Mesenchymal stem cell (in vitro differentiated cells and primary cell): ENCODE results near the gene KCNG2.
A peak's percentile ranks its signal among the peaks of the same experiment; 100 is the strongest.

Source experiments
- DNase-seq: peaks from one replicate; pipeline ENCODE4 v3.0.0-alpha.2; 2013
- H2AFZ ChIP-seq: one replicate; pipeline ENCODE4 v1.6.1; 2013; ENCODE audit warnings: low read depth, mild to moderate bottlenecking, control low read depth, inconsistent platforms, low read length, moderate library complexity
- H2AK5ac ChIP-seq: 2 replicates; pipeline ENCODE4 v1.6.1; 2013; ENCODE audit warnings: low read length, moderate library complexity, mild to moderate bottlenecking, inconsistent platforms; ENCODE audit not compliant: severe bottlenecking
- H2BK120ac ChIP-seq: one replicate; pipeline ENCODE4 v1.6.1; 2013; ENCODE audit warnings: low read depth, mild to moderate bottlenecking, inconsistent platforms, low read length, moderate library complexity
- H2BK12ac ChIP-seq, 2 experiments: one replicate each; pipeline ENCODE4 v1.6.1; 2013; ENCODE audit warnings: inconsistent platforms in 2 of 2, low read length in 2 of 2, mild to moderate bottlenecking in 2 of 2, moderate library complexity in 2 of 2, control low read depth in 1 of 2
- H2BK15ac ChIP-seq: one replicate; pipeline ENCODE4 v1.6.1; 2013; ENCODE audit warnings: mild to moderate bottlenecking, low read depth, inconsistent platforms; ENCODE audit not compliant: poor library complexity, severe bottlenecking
- H2BK5ac ChIP-seq: 2 replicates; pipeline ENCODE4 v1.6.1; 2013; ENCODE audit warnings: low read depth, mild to moderate bottlenecking, low read length, control low read depth, inconsistent platforms; ENCODE audit not compliant: poor library complexity, severe bottlenecking
- H3K14ac ChIP-seq, 2 experiments: one replicate each; pipeline ENCODE4 v1.6.1; 2013; ENCODE audit warnings: inconsistent platforms in 2 of 2, low read length in 2 of 2, control low read depth in 1 of 2, mild to moderate bottlenecking in 1 of 2, moderate library complexity in 1 of 2
- H3K18ac ChIP-seq, 2 experiments: one replicate each; pipeline ENCODE4 v1.6.1; 2013; ENCODE audit warnings: inconsistent platforms in 2 of 2, low read length in 2 of 2, control low read depth in 1 of 2, low read depth in 1 of 2, mild to moderate bottlenecking in 1 of 2
- H3K23ac ChIP-seq, 2 experiments: one replicate each; pipeline ENCODE4 v1.6.1; 2013; ENCODE audit warnings: inconsistent platforms in 2 of 2, low read length in 2 of 2, mild to moderate bottlenecking in 2 of 2, moderate library complexity in 2 of 2, control low read depth in 1 of 2
- H3K27ac ChIP-seq: 2 replicates; pipeline ENCODE4 v1.5.1; 2013; ENCODE audit warnings: mild to moderate bottlenecking, moderate library complexity, low read length, control low read depth, inconsistent platforms; ENCODE audit not compliant: poor library complexity, severe bottlenecking
- H3K27me3 ChIP-seq, 2 experiments: 2 replicates each; pipeline versions ENCODE4 v1.6.1 to v1.7.0; 2013; ENCODE audit warnings: low read length in 2 of 2, mild to moderate bottlenecking in 2 of 2, moderate library complexity in 2 of 2, control low read depth in 1 of 2, inconsistent platforms in 1 of 2; ENCODE audit not compliant: control insufficient read depth in 1 of 2, insufficient read depth in 1 of 2
- H3K36me3 ChIP-seq, 2 experiments: 2 replicates each; pipeline versions ENCODE4 v1.6.1 to v1.7.0; 2013; ENCODE audit warnings: low read length in 2 of 2, control low read depth in 1 of 2, inconsistent platforms in 1 of 2, low read depth in 1 of 2, mild to moderate bottlenecking in 1 of 2; ENCODE audit not compliant: insufficient read depth in 2 of 2, control insufficient read depth in 1 of 2
- H3K4ac ChIP-seq, 2 experiments: one replicate each; pipeline ENCODE4 v1.6.1; 2013; ENCODE audit warnings: inconsistent platforms in 2 of 2, low read length in 2 of 2, mild to moderate bottlenecking in 2 of 2, moderate library complexity in 2 of 2, control low read depth in 1 of 2, low read depth in 1 of 2
- H3K4me1 ChIP-seq: 2 replicates; pipeline ENCODE4 v1.6.1; 2013; ENCODE audit warnings: low read depth, low read length, control low read depth; ENCODE audit not compliant: control insufficient read depth, insufficient read depth
- H3K4me2 ChIP-seq: 2 replicates; pipeline ENCODE4 v1.6.1; 2013; ENCODE audit warnings: low read length, mild to moderate bottlenecking, inconsistent platforms; ENCODE audit not compliant: poor library complexity, severe bottlenecking
- H3K4me3 ChIP-seq, 2 experiments: 2 replicates each; pipeline versions ENCODE4 v1.5.1 to v1.7.0; 2013; ENCODE audit warnings: low read length in 2 of 2, mild to moderate bottlenecking in 2 of 2, control low read depth in 1 of 2, low read depth in 1 of 2; ENCODE audit not compliant: insufficient read depth in 1 of 2
- H3K79me1 ChIP-seq: replicated peaks from 2 replicates; pipeline ENCODE4 v1.6.1; 2013; ENCODE audit warnings: mild to moderate bottlenecking, control low read depth, low read length, inconsistent platforms; ENCODE audit not compliant: poor library complexity, severe bottlenecking
- H3K9ac ChIP-seq: 2 replicates; pipeline ENCODE4 v1.7.0; 2013; ENCODE audit warnings: mild to moderate bottlenecking, low read length, moderate library complexity
- H3K9me3 ChIP-seq: 2 replicates; pipeline ENCODE4 v1.7.0; 2013; ENCODE audit warnings: mild to moderate bottlenecking, low read length; ENCODE audit not compliant: control insufficient read depth
- H4K8ac ChIP-seq: one replicate; pipeline ENCODE4 v1.6.1; 2013; ENCODE audit warnings: inconsistent platforms, mild to moderate bottlenecking, low read length, moderate library complexity
- H4K91ac ChIP-seq: one replicate; pipeline ENCODE4 v1.6.1; 2013; ENCODE audit warnings: mild to moderate bottlenecking, low read length, inconsistent platforms
- WGBS: methylation state at CpG from one replicate; pipeline ENCODE4 v1.1.7; 2013; ENCODE audit warnings: mixed read lengths; 5-methylcytosine and 5-hydroxymethylcytosine counted together

Gene KCNG2

GRCh38 chr18:79799619-79800370 lies 2.1 kb downstream of the KCNG2 start:
- Histone ChIP-seq H3K23ac (no peak overlapping the region), H3K14ac (no peak overlapping the region), H4K8ac (no peak overlapping the region), H2BK15ac (no peak overlapping the region), H2BK12ac (no peak overlapping the region), H3K4me1 (peaks cover 12% of the 10 kb centered on the region), H2BK5ac (no peak overlapping the region), H2AK5ac (no peak overlapping the region), H3K9ac (no peak overlapping the region), H2BK120ac (no peak overlapping the region), H3K9me3 (no peaks in the 10 kb centered on the region), H3K79me1 (no peaks in the 10 kb centered on the region), H2AFZ (no peak overlapping the region), H3K18ac (no peak overlapping the region), H3K27me3 (peaks cover 46 to 59% of the 10 kb centered on the region in 2 experiments), H3K27ac (no peak overlapping the region), H3K36me3 (no peaks in the 10 kb centered on the region), H3K4me3 (peak overlapping the region in 1 of 2 experiments; percentile 17), H3K4me2 (no peak overlapping the region), H4K91ac (no peak overlapping the region), H3K4ac (no peak overlapping the region)
- DNase-seq: no peak
- 83% methylated on average over 30 of the region's 30 CpGs for WGBS

GRCh38 chr18:79800371-79801180 lies 2.8 kb downstream of the KCNG2 start:
- Histone ChIP-seq H2AK5ac (no peak overlapping the region), H3K23ac (no peak overlapping the region), H3K4me3 (no peak overlapping the region), H3K79me1 (no peaks in the 10 kb centered on the region), H3K27ac (no peak overlapping the region), H3K18ac (no peak overlapping the region), H3K9ac (no peak overlapping the region), H3K4ac (no peak overlapping the region), H4K91ac (no peak overlapping the region), H4K8ac (no peak overlapping the region), H2BK12ac (no peak overlapping the region), H3K27me3 (peaks cover 43 to 61% of the 10 kb centered on the region in 2 experiments), H3K4me2 (no peak overlapping the region), H3K36me3 (no peaks in the 10 kb centered on the region), H3K9me3 (no peaks in the 10 kb centered on the region), H2AFZ (no peak overlapping the region), H3K4me1 (peaks cover 12% of the 10 kb centered on the region), H2BK5ac (no peak overlapping the region), H2BK120ac (no peak overlapping the region), H3K14ac (no peak overlapping the region), H2BK15ac (no peak overlapping the region)
- WGBS: 90% methylated on average over 35 of the region's 39 CpGs
- DNase-seq: no peak

DNA sequence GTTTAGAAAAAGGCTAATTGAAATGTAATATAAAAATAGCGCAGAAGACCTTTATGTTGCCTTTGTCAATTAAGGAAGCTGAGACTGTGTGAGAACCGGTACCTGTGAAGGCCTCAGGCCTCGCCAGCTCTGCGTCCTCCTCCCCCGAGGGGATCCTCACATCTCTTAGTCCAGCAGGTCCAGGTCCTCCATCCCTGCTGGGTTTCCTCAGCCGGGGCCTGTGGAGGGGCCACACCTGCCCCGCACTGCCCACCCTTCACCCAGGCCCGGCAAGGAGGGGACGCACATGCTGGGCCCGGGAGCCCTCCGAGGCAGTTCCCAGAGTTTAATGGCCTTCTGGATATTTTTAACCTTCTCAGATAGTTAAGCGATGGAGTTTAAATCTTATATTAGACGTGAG lies 3.5 kb downstream of the KCNG2 start:
- Histone ChIP-seq H3K9me3 (no peaks in the 10 kb centered on the region), H3K9ac (no peak overlapping the region), H3K14ac (no peak overlapping the region), H4K91ac (no peak overlapping the region), H3K27me3 (peaks cover 38 to 59% of the 10 kb centered on the region in 2 experiments), H3K27ac (no peak overlapping the region), H3K4me3 (no peak overlapping the region), H3K4me2 (no peak overlapping the region), H3K79me1 (no peaks in the 10 kb centered on the region), H2BK15ac (no peak overlapping the region), H3K4me1 (peaks cover 12% of the 10 kb centered on the region), H3K23ac (no peak overlapping the region), H2BK120ac (no peak overlapping the region), H4K8ac (no peak overlapping the region), H3K36me3 (no peaks in the 10 kb centered on the region), H3K4ac (no peak overlapping the region), H2BK5ac (no peak overlapping the region), H2AFZ (no peak overlapping the region), H3K18ac (no peak overlapping the region), H2AK5ac (no peak overlapping the region), H2BK12ac (no peak overlapping the region)
- 90% methylated on average over 13 of the region's 13 CpGs for WGBS
- no peak for DNase-seq

DNA sequence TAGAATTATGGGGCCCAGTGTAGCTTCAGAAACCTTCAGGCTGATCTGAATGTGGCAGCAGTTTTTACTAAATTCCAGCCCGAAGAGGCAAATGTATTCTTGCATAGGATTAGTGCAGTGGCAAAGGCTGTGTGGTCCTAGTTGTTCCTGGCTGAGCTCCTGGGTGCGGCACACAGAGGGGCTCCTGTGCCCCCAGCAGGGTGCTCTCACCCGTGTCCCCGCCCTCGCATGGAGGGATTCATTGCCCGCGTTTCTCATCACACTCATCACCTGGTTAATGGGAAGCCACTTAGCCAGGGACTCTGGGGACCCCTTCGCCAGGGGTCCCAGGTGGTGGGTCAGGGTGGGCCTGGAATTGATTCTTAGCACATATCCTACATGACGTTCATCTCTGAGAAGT lies 3.9 kb downstream of the KCNG2 start:
- 83% methylated on average over 9 of the region's 9 CpGs for WGBS
- Histone ChIP-seq H3K27me3 (peaks cover 34 to 55% of the 10 kb centered on the region in 2 experiments), H3K4me2 (no peak overlapping the region), H4K8ac (no peak overlapping the region), H2AFZ (no peak overlapping the region), H3K9me3 (no peaks in the 10 kb centered on the region), H2BK12ac (no peak overlapping the region), H3K27ac (no peak overlapping the region), H3K9ac (no peak overlapping the region), H3K14ac (no peak overlapping the region), H3K4me3 (no peak overlapping the region), H2AK5ac (no peak overlapping the region), H3K36me3 (no peaks in the 10 kb centered on the region), H3K18ac (no peak overlapping the region), H3K4ac (no peak overlapping the region), H2BK120ac (no peak overlapping the region), H3K23ac (no peak overlapping the region), H3K79me1 (no peaks in the 10 kb centered on the region), H4K91ac (no peak overlapping the region), H2BK5ac (no peak overlapping the region), H3K4me1 (peaks cover 12% of the 10 kb centered on the region), H2BK15ac (no peak overlapping the region)
- no peak for DNase-seq
